Skeletal muscle satellite cell (primary cell): Measurements from ENCODE around the gene C1orf87.

ENCODE experiments used
- H3K27me3 ChIP-seq: 2 replicates; pipeline ENCODE4 v1.7.0; 2013; ENCODE audit warnings: low read length; ENCODE audit not compliant: control insufficient read depth, insufficient read depth
- H3K36me3 ChIP-seq: 2 replicates; pipeline ENCODE4 v1.7.0; 2013; ENCODE audit warnings: mild to moderate bottlenecking, control low read depth, low read length; ENCODE audit not compliant: insufficient read depth
- H3K4me1 ChIP-seq: 2 replicates; pipeline ENCODE4 v1.7.0; 2013; ENCODE audit warnings: low read length; ENCODE audit not compliant: control insufficient read depth, insufficient read depth
- H3K4me2 ChIP-seq: 2 replicates; pipeline ENCODE4 v1.7.0; 2013; ENCODE audit warnings: mild to moderate bottlenecking, low read length
- H3K4me3 ChIP-seq: 2 replicates; pipeline ENCODE4 v1.7.0; 2013; ENCODE audit warnings: low read length
- H3K9ac ChIP-seq: 2 replicates; pipeline ENCODE4 v1.7.0; 2013; ENCODE audit warnings: mild to moderate bottlenecking, low read depth, low read length, moderate library complexity
- H3K9me3 ChIP-seq: replicated peaks from 2 replicates; pipeline ENCODE4 v1.7.0; 2013; ENCODE audit warnings: mild to moderate bottlenecking, control low read depth, low read length

C1orf87 gene

GRCh38 chr1:59990470-59990869 lies 83.1 kb downstream of the C1orf87 start:
- Histone ChIP-seq H3K4me1 (peaks cover 16% of the 10 kb centered on the region), H3K9ac (no peak overlapping the region), H3K4me2 (no peak overlapping the region), H3K27me3 (no peaks in the 10 kb centered on the region), H3K36me3 (no peaks in the 10 kb centered on the region), H3K4me3 (no peak overlapping the region), H3K9me3 (no peaks in the 10 kb centered on the region)

DNA sequence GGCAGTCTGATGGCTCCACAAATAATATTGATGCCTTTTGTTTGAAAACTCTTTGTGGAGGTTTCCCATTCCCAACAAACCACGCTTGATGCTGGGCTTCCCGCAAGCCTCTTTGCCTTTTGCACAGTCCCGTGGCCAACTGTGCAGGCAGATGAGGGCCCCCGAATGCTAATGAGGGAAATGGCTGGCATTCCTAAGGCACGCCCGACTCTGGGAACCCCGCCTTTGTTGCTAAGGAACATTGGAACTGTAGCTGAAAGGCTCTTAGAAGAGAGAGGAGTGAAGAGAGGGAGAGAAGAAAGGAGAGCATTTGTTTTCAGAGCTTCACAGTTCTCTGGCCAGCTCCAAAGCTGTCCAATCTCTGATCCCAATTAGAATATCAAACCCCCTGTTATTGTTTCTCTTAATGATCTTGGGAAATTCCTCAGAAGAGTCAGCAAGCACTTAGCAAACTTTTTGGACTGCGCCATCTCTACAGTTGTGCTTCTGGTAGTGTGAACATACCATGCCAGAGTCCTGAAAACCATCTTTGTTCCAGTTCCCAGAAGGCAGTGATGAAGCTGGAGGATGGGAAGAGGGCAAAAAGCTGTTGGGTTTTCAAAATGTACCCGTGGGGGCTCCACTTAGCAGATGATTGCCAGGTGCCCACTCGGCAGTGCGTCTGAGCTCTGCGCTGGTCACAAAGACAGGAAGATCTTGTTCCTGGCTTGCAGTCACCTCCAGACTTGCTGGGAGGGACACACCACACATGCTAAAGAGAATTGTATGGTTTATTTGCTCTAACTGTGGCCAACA lies 86.9 kb downstream of the C1orf87 start:
- Histone ChIP-seq H3K4me2 (peak overlapping the region; percentile 38), H3K4me3 (no peak overlapping the region), H3K9me3 (no peaks in the 10 kb centered on the region), H3K9ac (no peak overlapping the region), H3K27me3 (no peaks in the 10 kb centered on the region), H3K4me1 (no peaks in the 10 kb centered on the region), H3K36me3 (no peaks in the 10 kb centered on the region)

GRCh38 chr1:59985911-59986515 lies 87.6 kb downstream of the C1orf87 start:
- H3K4me3 ChIP-seq: no peak overlapping the region
- no peaks in the 10 kb centered on the region for H3K4me1 ChIP-seq
- H3K36me3 ChIP-seq: no peaks in the 10 kb centered on the region
- H3K27me3 ChIP-seq: no peaks in the 10 kb centered on the region
- no peaks in the 10 kb centered on the region for H3K9me3 ChIP-seq
- no peak overlapping the region for H3K9ac ChIP-seq
- H3K4me2 ChIP-seq: peak overlapping the region; percentile 38

DNA sequence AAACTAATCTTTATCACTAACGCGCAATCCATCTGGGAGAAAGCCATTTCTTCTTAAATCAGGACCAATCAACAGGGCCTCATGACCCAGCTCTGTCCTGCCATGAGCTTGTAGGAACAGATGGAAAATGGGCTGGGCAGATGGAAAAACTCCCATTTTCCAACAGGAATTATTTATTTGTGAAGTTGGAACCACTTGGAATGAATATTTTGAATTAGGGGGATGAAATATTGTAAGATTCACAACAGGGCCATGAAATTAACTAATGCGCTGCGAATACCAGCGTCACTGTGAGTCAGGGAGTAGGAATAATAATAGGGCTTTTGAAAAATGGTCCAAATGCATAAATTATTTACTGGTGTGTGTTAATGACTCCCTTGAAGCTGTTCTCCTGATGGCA lies 93.9 kb downstream of the C1orf87 start:
- no peaks in the 10 kb centered on the region for H3K36me3 ChIP-seq
- no peak overlapping the region for H3K4me3 ChIP-seq
- no peaks in the 10 kb centered on the region for H3K27me3 ChIP-seq
- H3K9me3 ChIP-seq: no peaks in the 10 kb centered on the region
- H3K9ac ChIP-seq: no peak overlapping the region
- H3K4me2 ChIP-seq: no peak overlapping the region
- H3K4me1 ChIP-seq: peaks cover 3% of the 10 kb centered on the region

GRCh38 chr1:59978511-59978910 lies 95.1 kb downstream of the C1orf87 start:
- H3K4me2 ChIP-seq: no peak overlapping the region

DNA sequence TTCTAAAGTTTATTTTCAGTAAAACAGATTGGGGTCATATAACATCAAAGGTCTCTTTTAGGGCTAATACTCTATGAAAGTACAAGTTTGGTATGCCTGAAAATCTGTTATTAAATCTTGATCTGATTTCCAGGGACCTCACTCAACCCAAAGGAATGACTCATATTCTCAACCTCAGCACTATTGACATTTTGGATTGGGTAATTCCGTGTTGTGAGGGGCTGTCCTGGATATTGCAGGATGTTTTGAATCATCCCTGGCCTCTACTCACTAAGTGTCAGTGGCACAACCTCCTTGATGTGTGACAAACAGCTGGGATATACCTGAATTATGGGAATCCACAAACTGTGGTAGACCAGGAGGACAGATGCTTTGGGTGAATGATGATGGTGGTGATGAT lies 95.5 kb downstream of the C1orf87 start:
- Histone ChIP-seq H3K4me2 (no peak overlapping the region), H3K9ac (no peak overlapping the region), H3K36me3 (no peaks in the 10 kb centered on the region), H3K27me3 (no peaks in the 10 kb centered on the region), H3K9me3 (no peaks in the 10 kb centered on the region), H3K4me1 (peaks cover 3% of the 10 kb centered on the region), H3K4me3 (no peak overlapping the region)

More at GRCh38 chr1:59978511-59978910, 95.1 kb downstream of the C1orf87 start:
- no peak overlapping the region for H3K4me3 ChIP-seq
- no peaks in the 10 kb centered on the region for H3K36me3 ChIP-seq
- H3K4me1 ChIP-seq: peaks cover 3% of the 10 kb centered on the region
- H3K27me3 ChIP-seq: no peaks in the 10 kb centered on the region
- H3K9ac ChIP-seq: no peak overlapping the region
- H3K9me3 ChIP-seq: no peaks in the 10 kb centered on the region

DNA sequence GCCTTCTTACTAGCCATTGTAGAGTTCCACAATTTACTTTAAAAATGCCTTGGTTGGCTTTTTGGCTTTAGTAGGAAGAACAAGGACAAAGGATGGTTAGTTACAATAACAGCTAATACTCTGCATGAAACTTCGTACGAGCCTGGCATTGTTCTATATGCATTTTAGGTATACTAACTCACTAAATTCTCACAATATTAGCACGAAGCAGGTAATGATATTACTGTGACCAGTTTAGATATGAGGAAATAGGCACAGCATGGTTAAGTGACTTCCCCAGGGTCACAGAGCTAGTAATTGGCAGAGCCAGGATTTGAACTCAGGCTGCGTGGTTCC lies 96.5 kb downstream of the C1orf87 start:
- Histone ChIP-seq H3K4me1 (peaks cover 3% of the 10 kb centered on the region), H3K27me3 (no peaks in the 10 kb centered on the region), H3K36me3 (no peaks in the 10 kb centered on the region), H3K4me3 (no peak overlapping the region), H3K9me3 (no peaks in the 10 kb centered on the region), H3K9ac (no peak overlapping the region), H3K4me2 (peak overlapping the region; percentile 31)

DNA sequence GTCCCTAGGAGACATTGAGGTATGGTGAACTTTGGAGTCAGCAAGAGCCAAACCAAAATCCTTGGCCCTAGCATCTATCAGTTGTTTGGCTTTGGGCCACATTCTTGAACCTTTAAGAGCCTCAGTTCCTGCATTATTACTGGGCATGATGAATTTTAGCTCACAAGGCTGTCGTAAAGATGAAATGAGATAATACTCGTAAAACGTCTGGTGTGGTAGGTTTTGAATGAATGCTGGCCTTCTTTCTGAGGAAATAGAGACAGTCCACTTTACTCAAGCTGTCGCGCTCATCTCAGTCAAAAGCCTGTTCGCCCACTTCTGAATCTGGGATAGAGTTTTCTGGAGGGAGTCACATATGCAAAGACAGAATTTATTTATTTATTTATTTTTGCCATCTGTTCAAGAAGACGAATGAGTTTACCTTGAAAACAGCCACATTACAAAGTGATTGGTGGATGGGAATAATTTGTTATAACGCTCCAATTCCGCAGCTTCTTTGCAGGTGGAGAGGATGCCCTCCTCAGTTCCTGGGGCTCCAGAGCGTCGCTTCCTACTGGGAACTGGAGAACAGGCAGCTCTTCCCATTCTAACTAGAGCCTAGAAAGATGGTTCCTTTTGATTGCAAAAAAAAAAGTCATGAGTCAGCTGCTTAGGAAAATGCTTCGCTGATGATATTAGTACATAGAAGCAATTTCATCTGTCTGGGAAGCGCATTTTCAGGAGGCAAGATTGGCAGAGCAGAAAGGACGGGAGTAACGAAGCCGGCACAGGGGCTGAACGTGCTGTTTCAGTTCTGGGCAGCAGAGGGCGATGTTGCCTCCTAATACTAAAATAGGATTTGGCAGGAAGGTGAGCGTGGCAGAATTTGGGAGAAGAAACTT lies 97.1 kb downstream of the C1orf87 start:
- peaks cover 3% of the 10 kb centered on the region for H3K4me1 ChIP-seq
- no peaks in the 10 kb centered on the region for H3K27me3 ChIP-seq
- no peaks in the 10 kb centered on the region for H3K36me3 ChIP-seq

DNA sequence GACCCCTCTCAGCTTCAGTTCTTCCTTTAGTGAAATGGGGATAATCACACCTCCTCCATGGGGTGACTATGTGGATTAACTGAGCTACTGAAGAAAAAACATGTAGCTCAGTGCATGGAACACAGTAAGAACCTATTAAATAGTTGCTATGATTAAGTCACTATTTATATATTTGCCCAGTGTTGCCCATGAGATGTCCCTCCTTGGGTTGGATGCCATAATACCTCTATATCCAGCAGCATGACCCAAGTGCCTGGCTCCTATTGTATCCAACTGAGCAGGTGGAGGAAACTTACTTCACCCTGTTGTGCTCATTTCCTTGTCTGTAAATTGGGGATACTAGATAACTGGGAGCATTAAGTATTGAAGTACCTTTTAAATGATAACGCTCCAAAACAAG lies 99.9 kb downstream of the C1orf87 start:
- no peaks in the 10 kb centered on the region for H3K27me3 ChIP-seq
- H3K36me3 ChIP-seq: no peaks in the 10 kb centered on the region
- no peak overlapping the region for H3K9ac ChIP-seq
- H3K4me1 ChIP-seq: peaks cover 3% of the 10 kb centered on the region
- H3K4me3 ChIP-seq: no peak overlapping the region
- H3K9me3 ChIP-seq: no peaks in the 10 kb centered on the region
- H3K4me2 ChIP-seq: no peak overlapping the region

More for the DNA sequence above, 97.1 kb downstream of the C1orf87 start:
- Histone ChIP-seq H3K9me3 (no peaks in the 10 kb centered on the region), H3K9ac (no peak overlapping the region), H3K4me2 (peak overlapping the region; percentile 72), H3K4me3 (no peak overlapping the region)

DNA sequence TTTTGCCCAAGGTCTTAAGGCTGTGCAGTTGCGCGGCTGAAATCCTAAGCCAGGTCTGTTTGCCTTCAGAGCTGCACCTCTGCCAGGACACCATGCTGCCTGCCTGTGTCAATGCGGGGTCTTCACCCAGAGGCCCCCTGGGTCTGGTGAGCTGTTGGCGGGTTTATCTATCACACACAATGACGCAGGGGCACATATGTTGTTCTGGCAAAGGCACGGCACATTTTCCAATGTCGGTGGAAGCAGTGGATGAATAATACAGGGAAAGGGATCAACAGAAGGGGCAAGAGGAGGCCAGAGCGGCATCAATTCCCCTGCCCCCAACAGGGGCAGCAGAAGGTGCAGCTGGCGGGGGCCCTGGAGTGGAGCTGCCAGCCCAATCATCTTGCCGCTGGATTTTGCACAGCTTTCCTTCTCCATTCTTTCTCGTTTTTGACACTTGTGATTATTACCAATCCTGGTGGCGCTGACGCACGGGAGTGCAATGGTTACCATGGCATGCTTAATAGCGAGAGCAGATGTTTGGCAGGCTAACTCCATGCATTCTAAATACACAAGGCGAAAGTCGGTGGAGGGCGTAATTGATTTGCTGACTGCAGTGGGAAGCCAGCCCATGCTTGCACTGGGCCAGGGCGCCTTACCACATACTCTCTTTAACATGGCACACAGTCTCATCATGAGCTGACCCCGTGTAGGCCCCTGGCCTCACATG lies 101.2 kb downstream of the C1orf87 start:
- no peaks in the 10 kb centered on the region for H3K36me3 ChIP-seq
- no peaks in the 10 kb centered on the region for H3K27me3 ChIP-seq
- H3K9ac ChIP-seq: no peak overlapping the region

GRCh38 chr1:59971464-59971911 lies 102.1 kb downstream of the C1orf87 start:
- H3K4me2 ChIP-seq: peak overlapping the region; percentile 86
- no peaks in the 10 kb centered on the region for H3K27me3 ChIP-seq
- H3K9me3 ChIP-seq: no peaks in the 10 kb centered on the region
- H3K4me3 ChIP-seq: peak overlapping the region; percentile 62
- peak overlapping the region; percentile 24 for H3K9ac ChIP-seq
- peaks cover 9% of the 10 kb centered on the region for H3K4me1 ChIP-seq
- no peaks in the 10 kb centered on the region for H3K36me3 ChIP-seq

More for the DNA sequence above, 101.2 kb downstream of the C1orf87 start:
- Histone ChIP-seq H3K9me3 (no peaks in the 10 kb centered on the region), H3K4me2 (no peak overlapping the region), H3K4me1 (peaks cover 2% of the 10 kb centered on the region), H3K4me3 (no peak overlapping the region)
